ENCODE results near the gene MESD. TPM values are rescaled to one million over a fixed set of nuclear protein-coding genes. Genes with fewer than 3 reads are reported as not detected.

The MESD gene
- total RNA-seq, 3 donors from 2014 or later (not counting 1 experiment from before 2014, with no cell fraction given), result 14.7 to 26.0 (median 24.5) TPM

DNA sequence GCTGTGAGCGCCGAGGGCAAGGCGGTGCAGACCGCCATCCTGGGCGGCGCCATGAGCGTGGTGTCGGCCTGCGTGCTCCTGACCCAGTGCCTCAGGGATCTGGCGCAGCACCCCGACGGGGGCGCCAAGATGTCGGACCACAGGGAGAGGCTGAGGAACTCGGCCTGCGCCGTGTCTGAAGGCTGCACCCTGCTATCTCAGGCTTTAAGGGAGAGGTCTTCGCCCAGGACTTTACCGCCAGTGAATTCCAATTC, 13.4 kb upstream of the MESD start:
- no peak for TF ChIP-seq CTCF (IDR thresholded peaks at IDR 0.05)
- Mint-ChIP-seq H3K4me3 (no peak overlapping the region), H3K4me1 (peaks cover 45 to 60% of the 10 kb centered on the region in 2 donors), H3K36me3 (no peaks in the 10 kb centered on the region), H3K27ac (no peak overlapping the region), H3K27me3 (ENCODE audit: low read depth in 2 of 2) (no peaks in the 10 kb centered on the region), H3K9me3 (no peaks in the 10 kb centered on the region)
- H3K4me1 ChIP-seq (ENCODE audit: control insufficient read depth, insufficient read depth, low read length), result peaks cover 20% of the 10 kb centered on the region
- H3K27me3 ChIP-seq (ENCODE audit: control insufficient read depth, insufficient read depth, low read length), result no peaks in the 10 kb centered on the region
- no peaks in the 10 kb centered on the region for H3K9me3 ChIP-seq (ENCODE audit: control insufficient read depth, insufficient read depth, low read length)
- no peak overlapping the region for H3K27ac ChIP-seq (ENCODE audit: low read length)
- peaks cover 4% of the 10 kb centered on the region for H3K36me3 ChIP-seq (ENCODE audit: control insufficient read depth, insufficient read depth, low read length)
- DNase-seq (no peak), ATAC-seq (no peak)
- H3K4me3 ChIP-seq (ENCODE audit: low read length), result no peak overlapping the region
- WGBS (ENCODE audit: insufficient coverage), result 98% methylated on average over 19 of the region's 19 CpGs
- intact Hi-C loops (cut with micrococcal nuclease), result no loop called here

- Histone ChIP-seq H3K36me3 (ENCODE audit: control insufficient read depth, insufficient read depth, low read length) (peaks cover 4% of the 10 kb centered on the region), H3K4me3 (ENCODE audit: low read length) (peak overlapping the region; percentile 27), H3K27me3 (ENCODE audit: control insufficient read depth, insufficient read depth, low read length) (no peaks in the 10 kb centered on the region), H3K4me1 (ENCODE audit: control insufficient read depth, insufficient read depth, low read length) (peaks cover 20% of the 10 kb centered on the region), H3K27ac (ENCODE audit: low read length) (no peak overlapping the region), H3K9me3 (ENCODE audit: control insufficient read depth, insufficient read depth, low read length) (no peaks in the 10 kb centered on the region)
- Mint-ChIP-seq H3K27ac (peak overlapping the region in 1 of 2 donors; percentile 94), H3K9me3 (no peaks in the 10 kb centered on the region), H3K4me3 (peak overlapping the region; percentile 69), H3K4me1 (peaks cover 40 to 59% of the 10 kb centered on the region in 2 donors), H3K27me3 (ENCODE audit: low read depth in 2 of 2) (no peaks in the 10 kb centered on the region), H3K36me3 (no peaks in the 10 kb centered on the region)
- 88% methylated on average over 89 of the region's 89 CpGs for WGBS (ENCODE audit: insufficient coverage)
- TF ChIP-seq CTCF (IDR thresholded peaks at IDR 0.05), result no peak
- no peak for ATAC-seq
- peak; percentile 26 to 39 for DNase-seq
- intact Hi-C loops (cut with micrococcal nuclease), result no loop called here
These were observed 12.9 kb upstream of the MESD start for GRCh38 chr15:81002331-81003096.

- H3K4me1 ChIP-seq (ENCODE audit: control insufficient read depth, insufficient read depth, low read length), result peaks cover 20% of the 10 kb centered on the region
- H3K27me3 ChIP-seq (ENCODE audit: control insufficient read depth, insufficient read depth, low read length), result no peaks in the 10 kb centered on the region
- Mint-ChIP-seq H3K27me3 (ENCODE audit: low read depth in 2 of 2) (no peaks in the 10 kb centered on the region), H3K27ac (peak overlapping the region; percentile 94 to 96), H3K36me3 (no peaks in the 10 kb centered on the region), H3K9me3 (no peaks in the 10 kb centered on the region), H3K4me3 (peak overlapping the region; percentile 78), H3K4me1 (peaks cover 39 to 53% of the 10 kb centered on the region in 2 donors)
- no peaks in the 10 kb centered on the region for H3K9me3 ChIP-seq (ENCODE audit: control insufficient read depth, insufficient read depth, low read length)
- intact Hi-C loops (cut with micrococcal nuclease), result no loop called here
- WGBS (ENCODE audit: insufficient coverage), result 15% methylated on average over 42 of the region's 42 CpGs
- H3K4me3 ChIP-seq (ENCODE audit: low read length), result peak overlapping the region; percentile 94
- no peak for ATAC-seq
- peak overlapping the region; percentile 98 for H3K27ac ChIP-seq (ENCODE audit: low read length)
- H3K36me3 ChIP-seq (ENCODE audit: control insufficient read depth, insufficient read depth, low read length), result peaks cover 4% of the 10 kb centered on the region
- no peak for TF ChIP-seq CTCF (IDR thresholded peaks at IDR 0.05)
- no peak for DNase-seq
These were observed 12.4 kb upstream of the MESD start for GRCh38 chr15:81002009-81002330.

All from natural killer cell (primary cell).